Body of pancreas (tissue), 4 donors: ENCODE data around the gene TNKS2. TPM values are rescaled to one million over a fixed set of nuclear protein-coding genes. Genes with fewer than 3 reads are reported as not detected.

ENCODE experiments used
- ATAC-seq: fragments of 150-250 bp; one replicate; pipeline ENCODE4 v1.9.1; 2016
- DNase-seq, 4 donors: peaks; one replicate each; pipeline ENCODE4 v3.0.0-alpha.2; 2019
- H3K27ac ChIP-seq, 4 donors: fragments of 200-600 bp; sonication (generic); 1 replicate in 3 of 4; 2 replicates in 1 of 4; pipeline versions ENCODE4 v1.5.1 to v1.6.1; 2016 to 2019; ENCODE audit warnings: mild to moderate bottlenecking in 1 of 4, mixed read lengths in 1 of 4, moderate library complexity in 1 of 4
- H3K27me3 ChIP-seq, 2 donors: fragments of 200-600 bp; sonication (generic); one replicate each; pipeline ENCODE4 v1.6.0; 2016; ENCODE audit warnings: mild to moderate bottlenecking in 1 of 2
- H3K36me3 ChIP-seq, 2 donors: fragments of 200-600 bp; sonication (generic); replicated peaks in 1 of 2; 2 replicates each; pipeline ENCODE4 v1.5.1; 2016; ENCODE audit warnings: low read depth in 2 of 2; ENCODE audit not compliant: insufficient read depth in 1 of 2
- H3K4me1 ChIP-seq: fragments of 200-600 bp; sonication (generic); one replicate; pipeline ENCODE4 v1.6.0; 2016
- H3K4me3 ChIP-seq, 2 donors: fragments of 200-600 bp; sonication (generic); 1 replicate in 1 of 2; 2 replicates in 1 of 2; pipeline ENCODE4 v1.5.1; 2016 to 2019
- H3K9me3 ChIP-seq, 3 donors: fragments of 200-600 bp; sonication (generic); 1 replicate in 2 of 3; 2 replicates in 1 of 3; pipeline ENCODE4 v1.5.1; 2016
- CTCF ChIP-seq, 7 experiments: fragments of 450-650 bp in 4 of 7; fragments of 200-600 bp in 3 of 7; sonication (generic) in 3 of 7; IDR thresholded peaks; one replicate each; pipeline ENCODE4 v1.5.1; 2016 to 2019; ENCODE audit warnings: antibody characterized with exemption in 7 of 7
- POLR2A ChIP-seq, 3 donors: fragments of 450-650 bp; IDR thresholded peaks; one replicate each; pipeline ENCODE4 v1.6.1; 2016; ENCODE audit warnings: antibody characterized with exemption in 3 of 3, mild to moderate bottlenecking in 2 of 3
- WGBS, 2 donors: methylation state at CpG; one replicate each; pipeline ENCODE4 v1.1.5; 2017; 5-methylcytosine and 5-hydroxymethylcytosine counted together
- intact Hi-C: fragments of 100-400 bp; cut with DNase I; formaldehyde crosslinking; loops from one replicate; pipeline ENCODE4 v1.15.1; 2023
- total RNA-seq, 2 donors: library from RNA; depleted of rRNA; stranded (reverse); fragments of >200 nt; gene quantifications; one replicate each; pipeline ENCODE4 v1.1.0, GENCODE V29; 2016

Gene TNKS2
- total RNA-seq, 2 donors from 2014 or later, result 23.4 to 29.6 TPM

GRCh38 chr10:91798649-91799611 lies 704 bp downstream of the TNKS2 start:
- Histone ChIP-seq H3K36me3 (no peaks in the 10 kb centered on the region), H3K27ac (peak overlapping the region; percentile 97 to 100 (median 99)), H3K4me3 (peak overlapping the region; percentile 71 to 77), H3K27me3 (no peaks in the 10 kb centered on the region), H3K4me1 (peaks cover 57% of the 10 kb centered on the region), H3K9me3 (no peaks in the 10 kb centered on the region)
- intact Hi-C loops, result no loop called here
- TF ChIP-seq CTCF (IDR thresholded peaks at IDR 0.05), result no peak
- peak; percentile 31 to 56 (median 53) for TF ChIP-seq POLR2A (IDR thresholded peaks at IDR 0.05)
- peak; percentile 55 for ATAC-seq
- 0% methylated on average over 12 to 50 of the region's 54 CpGs for WGBS, 2 donors
- DNase-seq, result peak; percentile 53 to 60 (median 56)

- 2 to 6% methylated on average over 4 of the region's 4 CpGs for WGBS, 2 donors
These were observed 1.4 kb downstream of the TNKS2 start for GRCh38 chr10:91799612-91799975.

GRCh38 chr10:91800182-91800581 lies 2.0 kb downstream of the TNKS2 start:
- H3K9me3 ChIP-seq, result no peaks in the 10 kb centered on the region
- ATAC-seq, result no peak
- H3K4me1 ChIP-seq, result peaks cover 69% of the 10 kb centered on the region
- 3 to 9% methylated on average over 5 of the region's 5 CpGs for WGBS, 2 donors
- intact Hi-C loops, result no loop called here
- no peak for DNase-seq
- no peaks in the 10 kb centered on the region for H3K27me3 ChIP-seq
- peak overlapping the region; percentile 45 to 100 (median 99) for H3K27ac ChIP-seq
- no peak overlapping the region for H3K4me3 ChIP-seq
- no peaks in the 10 kb centered on the region for H3K36me3 ChIP-seq
- TF ChIP-seq POLR2A (IDR thresholded peaks at IDR 0.05) (no peak), CTCF (IDR thresholded peaks at IDR 0.05) (no peak)

More at GRCh38 chr10:91799612-91799975, 1.4 kb downstream of the TNKS2 start:
- ATAC-seq, result no peak
- peak overlapping the region in 1 of 2 donors; percentile 71 for H3K4me3 ChIP-seq
- intact Hi-C loops, result no loop called here
- no peak for DNase-seq
- no peaks in the 10 kb centered on the region for H3K27me3 ChIP-seq
- peak overlapping the region; percentile 3 to 100 (median 99) for H3K27ac ChIP-seq
- peaks cover 63% of the 10 kb centered on the region for H3K4me1 ChIP-seq
- H3K9me3 ChIP-seq, result no peaks in the 10 kb centered on the region
- TF ChIP-seq POLR2A (IDR thresholded peaks at IDR 0.05), result no peak
- no peak for TF ChIP-seq CTCF (IDR thresholded peaks at IDR 0.05)
- no peaks in the 10 kb centered on the region for H3K36me3 ChIP-seq

- H3K27me3 ChIP-seq, result no peaks in the 10 kb centered on the region
- peak overlapping the region in 1 of 4 donors; percentile 100 for H3K27ac ChIP-seq
- no peak overlapping the region for H3K4me3 ChIP-seq
- TF ChIP-seq POLR2A (IDR thresholded peaks at IDR 0.05), result no peak
- no peaks in the 10 kb centered on the region for H3K36me3 ChIP-seq
- DNase-seq (no peak), ATAC-seq (no peak)
- H3K9me3 ChIP-seq, result no peaks in the 10 kb centered on the region
- peaks cover 75% of the 10 kb centered on the region for H3K4me1 ChIP-seq
- intact Hi-C loops, result no loop called here
- 59 to 69% methylated on average over 1 of the region's 1 CpG for WGBS, 2 donors
These were observed 2.5 kb downstream of the TNKS2 start for GRCh38 chr10:91800756-91801155.

- TF ChIP-seq POLR2A (IDR thresholded peaks at IDR 0.05) (no peak), CTCF (IDR thresholded peaks at IDR 0.05) (no peak)
- H3K4me1 ChIP-seq, result peaks cover 58% of the 10 kb centered on the region
These were observed 5.3 kb downstream of the TNKS2 start for GRCh38 chr10:91803386-91804125.

More at GRCh38 chr10:91803386-91804125, 5.3 kb downstream of the TNKS2 start:
- 85 to 88% methylated on average over 3 of the region's 3 CpGs for WGBS, 2 donors
- ATAC-seq, result no peak
- H3K9me3 ChIP-seq, result no peaks in the 10 kb centered on the region
- H3K27me3 ChIP-seq, result no peaks in the 10 kb centered on the region
- no peaks in the 10 kb centered on the region for H3K36me3 ChIP-seq
- H3K27ac ChIP-seq, result peak overlapping the region in 3 of 4 donors; percentile 30 to 51 (median 48)
- no peak overlapping the region for H3K4me3 ChIP-seq
- intact Hi-C loops, result no loop called here
- no peak for DNase-seq
